Memory B cell (primary cell): ENCODE data around the gene OXLD1.
A peak's percentile ranks its signal among the peaks of the same experiment; 100 is the strongest.
"Not testable (repeated sequence)": the region's sequence is repeated elsewhere in the genome, so short reads cannot be mapped to it uniquely, and the experiment has no call there.

Experiments
- ATAC-seq: fragments of 150-1000 bp; cut with Tn5 transposase; 2 replicates; pipeline ENCODE4 v1.10.0; 2021; ENCODE audit warnings: low read depth, mild to moderate bottlenecking, moderate library complexity
- DNase-seq, 2 donors: peaks; one replicate each; pipeline ENCODE4 v3.0.0; 2022; ENCODE audit warnings: low spot score in 2 of 2
- H3K27ac Mint-ChIP-seq: one replicate; pipeline ENCODE4 v1.8.0; 2022; ENCODE audit warnings: mild to moderate bottlenecking, moderate library complexity, mixed read lengths
- H3K27me3 Mint-ChIP-seq: one replicate; pipeline ENCODE4 v1.8.0; 2022; ENCODE audit warnings: mixed read lengths
- H3K36me3 Mint-ChIP-seq: one replicate; pipeline ENCODE4 v1.8.0; 2022; ENCODE audit warnings: mild to moderate bottlenecking, mixed read lengths
- H3K4me1 Mint-ChIP-seq: one replicate; pipeline ENCODE4 v1.8.0; 2022; ENCODE audit warnings: mixed read lengths
- H3K4me3 Mint-ChIP-seq: one replicate; pipeline ENCODE4 v1.8.0; 2022; ENCODE audit warnings: mild to moderate bottlenecking, moderate library complexity, mixed read lengths
- H3K9me3 Mint-ChIP-seq: one replicate; pipeline ENCODE4 v1.8.0; 2022; ENCODE audit warnings: mixed read lengths

Gene OXLD1

DNA sequence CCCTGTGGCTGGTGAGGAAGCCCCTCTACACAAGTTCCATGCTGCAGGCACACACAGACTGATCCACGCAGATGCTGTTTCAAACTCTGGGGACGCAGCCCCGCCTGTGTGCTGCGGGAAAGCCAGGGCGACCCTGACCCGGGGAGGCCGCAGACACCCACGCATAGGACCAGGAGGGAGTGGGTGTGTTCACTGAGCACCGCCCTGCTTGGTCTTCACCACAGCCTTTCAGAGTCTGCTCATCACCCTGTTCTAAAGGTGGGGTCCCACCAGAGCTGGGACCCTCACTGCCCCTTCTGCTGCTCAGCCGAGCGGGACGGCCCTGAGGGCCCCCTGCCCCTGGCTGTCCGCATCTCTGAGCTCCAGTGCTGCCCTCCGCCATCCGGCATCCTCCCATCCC lies 21.9 kb downstream of the OXLD1 start:
- no peaks in the 10 kb centered on the region for H3K9me3 Mint-ChIP-seq

DNA sequence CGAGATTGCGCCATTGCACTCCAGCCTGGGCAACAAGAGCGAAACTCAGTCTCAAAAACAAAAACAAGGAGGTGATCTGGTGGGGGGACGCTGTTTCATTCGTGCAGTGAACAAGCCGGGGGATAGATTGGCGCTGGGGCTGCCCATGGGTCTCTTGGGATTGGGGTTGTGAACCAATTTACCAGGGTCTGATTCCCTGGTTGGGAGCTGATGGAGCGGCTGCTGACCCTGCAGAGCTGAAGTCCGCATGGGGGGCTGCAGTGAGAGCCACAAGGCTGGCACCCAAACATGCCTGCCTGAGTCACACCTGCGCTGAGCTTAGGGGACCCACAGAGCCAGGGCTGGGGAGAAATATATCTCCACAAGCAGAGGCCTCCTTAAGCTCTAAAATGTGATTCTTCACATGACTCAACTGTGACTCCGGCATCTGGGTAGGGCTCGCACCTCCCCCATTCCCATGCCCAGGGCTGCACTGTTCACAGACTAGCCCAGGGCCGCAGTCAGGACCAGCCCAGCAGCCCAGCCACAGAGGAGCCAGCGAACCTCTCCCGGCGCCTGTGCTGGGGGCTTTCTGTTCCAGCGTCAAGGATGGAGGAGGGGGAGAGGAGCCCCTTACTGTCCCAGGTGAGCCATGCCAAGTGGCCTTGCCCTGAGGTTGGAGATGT lies 24.4 kb downstream of the OXLD1 start:
- H3K4me1 Mint-ChIP-seq = no peaks in the 10 kb centered on the region
- ATAC-seq = no peak
- H3K27me3 Mint-ChIP-seq = peaks cover 2% of the 10 kb centered on the region
- H3K4me3 Mint-ChIP-seq = no peak overlapping the region
- DNase-seq = no peak
- H3K36me3 Mint-ChIP-seq = peaks cover 2% of the 10 kb centered on the region
- no peaks in the 10 kb centered on the region for H3K9me3 Mint-ChIP-seq
- H3K27ac Mint-ChIP-seq = no peak overlapping the region

More for the DNA sequence above, 21.9 kb downstream of the OXLD1 start:
- DNase-seq (no peak), ATAC-seq (no peak)
- no peak overlapping the region for H3K4me3 Mint-ChIP-seq
- peaks cover 2% of the 10 kb centered on the region for H3K27me3 Mint-ChIP-seq
- H3K4me1 Mint-ChIP-seq = peaks cover 2% of the 10 kb centered on the region
- H3K27ac Mint-ChIP-seq = no peak overlapping the region
- peaks cover 2% of the 10 kb centered on the region for H3K36me3 Mint-ChIP-seq

DNA sequence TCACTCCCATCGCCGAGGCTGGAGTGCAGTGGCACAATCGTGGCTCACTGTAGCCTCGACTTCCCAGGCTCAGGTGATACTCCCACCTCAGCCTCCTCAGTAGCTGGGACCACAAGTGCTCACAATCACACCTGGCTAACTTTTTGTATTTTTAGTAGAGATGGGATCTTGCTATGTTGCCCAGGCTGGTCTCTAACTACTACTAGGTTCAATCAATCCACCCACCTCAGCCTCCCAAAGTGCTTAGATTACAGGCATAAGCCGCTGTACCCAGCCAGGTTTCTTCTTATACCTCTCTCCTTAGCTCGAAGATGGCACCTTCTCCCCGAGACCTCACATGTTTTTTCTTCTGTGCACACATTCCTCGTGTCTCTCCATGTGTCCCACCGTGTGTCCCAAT lies 26.4 kb downstream of the OXLD1 start:
- Mint-ChIP-seq H3K36me3 (peaks cover 2% of the 10 kb centered on the region), H3K4me3 (no peak overlapping the region), H3K9me3 (no peaks in the 10 kb centered on the region), H3K27ac (no peak overlapping the region), H3K27me3 (no peaks in the 10 kb centered on the region), H3K4me1 (peaks cover 8% of the 10 kb centered on the region)
- DNase-seq (no peak), ATAC-seq (no peak)

DNA sequence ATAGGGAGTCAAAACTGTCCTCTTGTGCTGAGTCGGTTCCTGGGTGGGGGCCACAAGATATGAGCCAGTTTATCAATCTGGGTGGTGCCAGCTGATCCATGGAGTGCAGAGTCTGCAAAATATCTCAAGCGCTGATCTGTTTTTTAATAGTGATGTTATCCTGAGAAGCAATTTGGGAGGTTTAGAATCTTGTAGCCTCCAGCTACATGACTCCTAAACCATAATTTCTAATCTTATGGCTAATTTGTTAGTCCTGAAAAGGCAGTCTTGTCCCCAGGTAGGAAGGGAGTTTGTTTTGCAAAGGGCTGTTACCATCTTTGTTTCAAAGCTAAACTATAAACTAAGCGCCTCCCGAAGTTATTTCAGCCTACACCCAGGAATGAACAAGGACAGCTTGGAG lies 27.7 kb downstream of the OXLD1 start:
- Mint-ChIP-seq H3K4me3 (peak overlapping the region; percentile 2), H3K27ac (no peak overlapping the region), H3K27me3 (no peaks in the 10 kb centered on the region), H3K4me1 (peaks cover 8% of the 10 kb centered on the region), H3K36me3 (peaks cover 2% of the 10 kb centered on the region), H3K9me3 (no peaks in the 10 kb centered on the region)
- DNase-seq (no peak), ATAC-seq (no peak)

DNA sequence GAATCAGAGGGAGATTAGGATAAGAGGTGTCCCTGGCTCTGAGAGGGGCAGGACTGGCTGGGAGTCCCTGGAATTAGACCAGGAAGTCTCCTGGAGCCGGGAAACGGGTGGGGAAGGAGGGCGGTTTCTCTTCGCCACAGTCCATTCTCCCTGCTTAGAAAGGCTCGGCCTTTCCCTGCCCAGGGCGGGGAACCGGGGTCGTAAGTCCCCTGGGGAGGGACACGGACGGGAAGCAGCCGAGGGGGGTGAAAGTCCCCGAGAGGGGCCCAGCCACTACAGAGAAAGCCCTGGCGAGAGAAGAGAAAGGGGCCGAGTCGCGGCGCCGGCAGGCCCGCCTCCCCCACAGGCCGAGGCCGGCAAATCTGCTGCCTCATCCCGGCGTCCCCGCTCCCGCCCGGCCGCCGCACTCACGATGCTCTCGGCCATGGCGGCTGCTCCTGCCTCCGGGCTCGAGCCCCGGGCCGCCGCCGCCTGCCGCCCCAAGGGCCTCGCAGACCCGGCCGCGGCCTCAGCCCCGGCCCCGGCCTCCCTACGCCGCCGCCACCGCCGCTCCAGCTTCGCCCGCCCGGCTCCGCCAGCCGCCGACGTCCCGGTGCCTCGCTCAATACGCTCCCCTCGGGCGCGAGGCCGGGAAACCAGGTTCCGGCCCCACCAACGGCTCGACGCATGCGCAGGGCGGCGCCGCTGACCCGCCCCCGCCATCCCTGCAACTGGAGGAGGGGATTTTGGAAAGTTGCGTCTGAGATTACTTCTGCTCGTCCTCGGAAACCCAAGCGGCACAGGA lies 29.7 kb downstream of the OXLD1 start, which contains the start of the genes NPLOC4 and TSPAN10:
TSS of gene NPLOC4 (minus strand) at position 608 of the 784 bp plus-strand sequence. CDS start at position 426, 182 bp downstream.
TSS of gene TSPAN10 (plus strand) at position 692 of the 784 bp plus-strand sequence. CDS start 5,217 bp downstream, outside the sequence.
- Mint-ChIP-seq H3K4me3 (peak within 1 kb of the TSS; percentile 97), H3K27ac (peak within 1 kb of the TSS; percentile 81), H3K9me3 (no peaks in the 10 kb centered on the region), H3K4me1 (peaks cover 12% of the 10 kb centered on the region), H3K27me3 (no peaks in the 10 kb centered on the region), H3K36me3 (peaks cover 2% of the 10 kb centered on the region)
- ATAC-seq (peak; percentile 91), DNase-seq (peak; percentile 85 to 90)

DNA sequence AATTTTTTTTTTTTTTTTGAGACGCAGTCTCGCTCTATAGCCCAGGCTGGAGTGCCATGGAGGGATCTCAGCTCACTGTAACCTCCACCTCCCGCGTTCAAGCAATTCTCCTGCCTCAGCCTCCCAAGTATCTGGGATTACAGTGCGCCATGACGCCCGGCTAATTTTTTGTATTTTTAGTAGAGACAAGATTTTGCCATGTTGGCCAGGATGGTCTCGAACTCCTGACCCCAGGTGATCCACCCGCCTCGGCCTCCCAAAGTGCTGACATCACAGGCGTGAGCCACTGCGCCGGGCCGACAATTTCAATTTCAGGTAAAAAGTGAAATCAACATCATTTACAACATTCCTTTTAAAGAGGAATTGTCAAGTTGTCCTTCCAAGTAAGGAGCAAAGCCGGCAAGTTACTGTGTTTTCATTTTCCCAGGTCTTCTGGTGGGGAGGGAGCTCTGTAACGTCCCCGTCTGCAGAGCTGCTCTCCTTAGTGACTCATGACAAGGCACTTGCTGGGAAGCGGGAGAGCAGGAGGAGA lies 30.4 kb downstream of the OXLD1 start:
- H3K36me3 Mint-ChIP-seq = peaks cover 2% of the 10 kb centered on the region
- peaks cover 14% of the 10 kb centered on the region for H3K4me1 Mint-ChIP-seq
- H3K9me3 Mint-ChIP-seq = no peaks in the 10 kb centered on the region
- no peaks in the 10 kb centered on the region for H3K27me3 Mint-ChIP-seq
- peak overlapping the region; percentile 97 for H3K4me3 Mint-ChIP-seq
- peak overlapping the region; percentile 81 for H3K27ac Mint-ChIP-seq
- DNase-seq (no peak), ATAC-seq (no peak)

DNA sequence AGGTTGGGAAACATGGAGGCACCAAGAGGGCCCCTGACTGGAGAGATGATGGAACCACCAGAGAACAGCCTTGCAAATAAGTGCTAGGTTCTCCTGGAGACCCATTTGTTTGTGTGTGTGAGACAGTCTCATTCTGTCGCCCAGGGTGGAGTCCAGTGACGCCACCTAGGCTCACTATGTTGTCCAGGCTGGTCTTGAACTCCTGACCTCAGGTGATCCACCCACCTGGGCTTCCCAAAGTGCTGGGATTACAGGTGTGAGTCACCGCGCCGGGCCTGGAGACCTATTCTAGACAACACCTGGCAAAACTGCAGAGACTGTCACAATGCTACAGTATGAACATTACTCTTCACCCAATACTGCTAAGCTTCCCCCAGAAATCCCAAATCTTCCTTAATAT lies 31.0 kb downstream of the OXLD1 start:
- Mint-ChIP-seq H3K4me3 (peak overlapping the region; percentile 97), H3K9me3 (no peaks in the 10 kb centered on the region)

DNA sequence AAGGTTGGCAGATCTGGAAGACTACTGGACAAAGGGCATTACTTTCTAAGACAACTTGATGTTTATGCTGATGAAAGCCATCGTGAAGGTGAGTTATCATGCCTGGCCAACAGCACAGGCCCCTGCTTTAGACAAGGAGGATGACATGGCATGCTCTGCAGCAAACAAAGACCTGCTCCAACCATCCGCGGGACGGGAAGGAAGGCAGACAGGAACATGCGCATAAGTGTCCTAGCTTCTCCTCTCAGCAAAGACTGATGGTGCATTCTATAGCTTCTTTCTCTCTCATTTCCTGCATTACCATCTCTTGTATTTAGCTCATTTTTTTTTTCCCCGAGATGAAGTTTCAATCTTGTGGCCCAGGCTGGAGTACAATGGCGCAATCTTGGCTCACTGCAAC lies 34.9 kb downstream of the OXLD1 start:
- ATAC-seq (no peak), DNase-seq (no peak)
- Mint-ChIP-seq H3K36me3 (peaks cover 9% of the 10 kb centered on the region), H3K9me3 (no peaks in the 10 kb centered on the region), H3K27me3 (no peaks in the 10 kb centered on the region), H3K4me3 (no peak overlapping the region), H3K4me1 (peaks cover 14% of the 10 kb centered on the region), H3K27ac (no peak overlapping the region)

More for the DNA sequence above, 31.0 kb downstream of the OXLD1 start:
- DNase-seq (no peak), ATAC-seq (no peak)
- Mint-ChIP-seq H3K36me3 (peaks cover 2% of the 10 kb centered on the region), H3K27ac (no peak overlapping the region), H3K4me1 (peaks cover 14% of the 10 kb centered on the region), H3K27me3 (no peaks in the 10 kb centered on the region)

DNA sequence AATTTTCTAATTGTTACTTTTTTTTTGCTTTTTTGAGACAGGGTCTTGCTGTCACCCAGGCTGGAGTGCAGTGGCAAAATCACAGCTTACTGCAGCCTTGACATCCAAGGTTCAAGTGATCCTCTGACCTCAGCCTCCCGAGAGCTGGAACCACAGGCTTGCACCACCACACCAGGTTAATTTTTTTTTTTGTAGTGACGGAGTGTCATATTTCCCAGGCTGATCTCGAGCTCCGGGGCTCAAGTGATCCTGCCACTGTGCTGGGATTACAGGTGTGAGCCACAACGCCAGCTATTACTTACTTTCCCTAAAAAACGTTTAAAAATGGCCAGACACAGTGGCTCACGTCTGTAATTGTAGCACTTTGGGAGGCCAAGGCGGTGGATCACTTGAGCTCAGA lies 36.1 kb downstream of the OXLD1 start:
- DNase-seq (no peak), ATAC-seq (no peak)
- no peaks in the 10 kb centered on the region for H3K9me3 Mint-ChIP-seq
- peaks cover 6% of the 10 kb centered on the region for H3K4me1 Mint-ChIP-seq
- peaks cover 17% of the 10 kb centered on the region for H3K36me3 Mint-ChIP-seq
- no peak overlapping the region for H3K27ac Mint-ChIP-seq
- no peak overlapping the region for H3K4me3 Mint-ChIP-seq
- H3K27me3 Mint-ChIP-seq = no peaks in the 10 kb centered on the region

DNA sequence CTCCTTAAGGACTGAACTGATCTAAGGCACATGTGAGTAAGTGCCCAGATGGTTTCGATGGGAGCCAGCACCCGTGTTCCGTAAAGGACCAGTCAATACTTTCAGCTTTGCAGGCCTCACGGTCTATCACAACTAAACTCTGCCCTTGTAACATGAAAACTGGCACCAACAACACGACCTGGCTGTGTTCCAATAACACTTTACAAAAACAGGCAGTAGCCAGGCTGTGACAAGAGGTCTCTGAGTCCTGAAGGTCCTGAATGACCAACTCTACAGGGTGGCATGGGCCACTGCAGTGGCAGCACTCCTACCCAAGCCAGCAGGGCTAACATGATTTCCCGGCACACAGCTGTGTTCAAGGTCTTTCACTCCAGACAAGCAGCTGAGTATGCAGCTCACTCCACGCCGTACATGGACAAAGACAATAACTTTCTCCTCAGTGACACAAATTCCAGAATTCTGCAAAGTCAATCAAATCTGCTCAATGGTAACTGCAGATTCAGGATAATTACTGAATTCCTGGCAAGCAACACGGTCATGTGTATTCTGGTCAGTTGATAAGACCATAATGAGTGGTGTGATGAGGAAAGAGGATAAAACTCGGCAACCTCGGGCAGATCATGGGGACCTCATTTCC lies 44.8 kb downstream of the OXLD1 start:
- DNase-seq = no peak
- Mint-ChIP-seq H3K27me3 (no peaks in the 10 kb centered on the region), H3K9me3 (peaks cover 8% of the 10 kb centered on the region), H3K27ac (peak overlapping the region; percentile 69), H3K4me3 (no peak overlapping the region), H3K4me1 (peaks cover 4% of the 10 kb centered on the region), H3K36me3 (peaks cover 36% of the 10 kb centered on the region)
- ATAC-seq = no peak

DNA sequence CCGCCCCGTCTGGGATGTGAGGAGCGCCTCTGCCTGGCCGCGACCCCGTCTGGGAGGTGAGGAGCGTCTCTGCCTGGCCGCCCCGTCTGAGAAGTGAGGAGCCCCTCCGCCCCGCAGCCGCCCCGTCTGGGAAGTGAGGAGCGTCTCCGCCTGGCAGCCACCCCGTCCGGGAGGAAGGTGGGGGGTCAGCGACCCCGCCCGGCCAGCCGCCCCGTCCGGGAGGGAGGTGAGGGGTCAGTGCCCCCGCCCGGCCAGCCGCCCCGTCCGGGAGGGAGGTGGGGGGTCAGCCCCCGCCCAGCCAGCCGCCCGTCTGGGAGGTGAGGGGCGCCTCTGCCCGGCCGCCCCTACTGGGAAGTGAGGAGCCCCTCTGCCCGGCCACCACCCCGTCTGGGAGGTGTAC lies 48.1 kb downstream of the OXLD1 start:
- H3K27ac Mint-ChIP-seq, DNase-seq, ATAC-seq, H3K4me3 Mint-ChIP-seq, H3K4me1 Mint-ChIP-seq, H3K27me3 Mint-ChIP-seq, H3K9me3 Mint-ChIP-seq: not testable (repeated sequence)
- peaks cover 21% of the 10 kb centered on the region for H3K36me3 Mint-ChIP-seq

DNA sequence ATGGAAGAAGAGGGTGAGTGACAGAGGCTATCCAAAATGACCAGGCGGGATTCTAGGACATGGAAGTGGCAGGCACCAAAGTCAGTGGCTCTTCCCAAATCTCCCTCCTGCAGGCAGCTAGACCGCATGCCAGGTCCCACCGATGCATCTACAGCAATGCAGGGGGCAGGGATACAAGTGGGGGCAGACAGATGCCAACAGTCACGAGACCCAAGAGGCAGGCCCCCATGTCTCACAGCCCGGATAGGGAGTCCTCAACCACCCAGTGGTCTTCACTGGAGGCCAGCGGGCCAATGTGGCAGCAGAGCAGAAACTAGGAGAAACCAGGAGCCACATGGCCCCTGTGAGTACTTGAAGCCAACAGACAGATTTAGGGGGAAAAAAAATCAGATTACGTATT lies 49.5 kb downstream of the OXLD1 start:
- peaks cover 24% of the 10 kb centered on the region for H3K36me3 Mint-ChIP-seq
- H3K27ac Mint-ChIP-seq = no peak overlapping the region
- no peaks in the 10 kb centered on the region for H3K9me3 Mint-ChIP-seq
- no peak for DNase-seq
- no peak overlapping the region for H3K4me3 Mint-ChIP-seq
- ATAC-seq = no peak
- H3K27me3 Mint-ChIP-seq = no peaks in the 10 kb centered on the region
- H3K4me1 Mint-ChIP-seq = peaks cover 9% of the 10 kb centered on the region

DNA sequence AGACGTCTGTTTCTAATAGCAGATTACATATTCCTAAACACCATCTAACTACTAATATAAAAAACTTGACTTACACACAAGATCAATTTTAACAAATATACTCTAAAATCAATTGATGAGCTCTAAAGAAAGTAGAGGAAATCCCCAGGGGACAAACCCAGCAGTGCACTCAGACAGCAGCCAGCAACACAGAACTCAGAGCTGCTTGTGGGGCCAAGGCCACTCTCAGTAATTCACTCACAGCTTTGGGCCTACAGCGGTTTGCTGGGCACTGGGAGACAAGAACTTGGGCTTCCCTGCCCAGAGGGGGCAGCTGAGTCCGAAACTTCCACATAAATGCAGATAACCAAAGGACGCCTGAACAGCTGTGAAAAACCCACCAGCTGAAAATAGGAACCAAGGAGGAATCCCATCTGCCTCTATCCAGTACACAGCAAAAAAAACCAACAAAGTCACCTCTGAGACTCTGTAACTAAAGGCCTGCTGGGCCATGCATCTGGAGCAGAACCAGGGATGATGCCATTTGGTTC lies 50.9 kb downstream of the OXLD1 start:
- ATAC-seq (no peak), DNase-seq (no peak)
- Mint-ChIP-seq H3K9me3 (no peaks in the 10 kb centered on the region), H3K4me3 (no peak overlapping the region), H3K4me1 (peaks cover 9% of the 10 kb centered on the region), H3K27me3 (no peaks in the 10 kb centered on the region), H3K27ac (no peak overlapping the region), H3K36me3 (peaks cover 19% of the 10 kb centered on the region)
